Measurements from ENCODE around the gene MALT1. TPM values are rescaled to one million over a fixed set of nuclear protein-coding genes. Genes with fewer than 3 reads are reported as not detected.

Gene MALT1
- total RNA-seq, 4 donors from 2014 or later = 17.7 to 26.0 (median 19.3) TPM

DNA sequence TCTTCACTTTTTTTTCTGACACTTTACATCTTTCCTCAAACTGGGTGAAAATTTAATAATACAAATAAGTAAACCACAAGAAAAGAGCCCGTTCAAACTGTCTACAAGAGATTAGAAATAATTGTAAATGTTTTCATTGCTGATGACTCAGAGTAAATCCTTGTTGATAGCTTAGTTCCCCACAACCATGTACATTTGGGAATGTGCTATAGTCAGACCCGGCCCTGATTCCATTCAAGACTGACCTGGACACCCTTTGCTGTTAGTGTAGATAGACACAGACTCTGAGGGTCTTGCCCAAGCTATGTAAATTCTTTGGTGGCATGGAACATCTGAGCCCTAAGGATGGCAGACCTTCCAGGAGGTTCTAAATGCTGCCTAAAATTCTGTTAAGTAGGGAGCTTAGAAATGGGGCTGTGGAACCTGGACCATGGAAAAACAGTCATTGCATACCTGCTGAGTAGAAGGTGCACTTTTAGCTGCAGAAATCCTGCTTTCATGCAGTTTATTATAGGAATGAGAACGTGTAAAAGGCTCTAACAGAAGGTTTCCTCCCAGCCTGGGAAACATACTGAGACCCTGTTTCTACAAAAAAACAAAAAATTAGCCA, 3.7 kb downstream of the MALT1 start:
- H3K4me1 ChIP-seq = peaks cover 0 to 21% (median 10%) of the 10 kb centered on the region in 4 donors
- H3K27me3 ChIP-seq = no peaks in the 10 kb centered on the region
- DNase-seq (ENCODE audit: low spot score in 2 of 2) = no peak
- no peak overlapping the region for H3K4me3 ChIP-seq
- 70 to 73% methylated on average over 3 of the region's 3 CpGs for WGBS, 2 donors
- no peak overlapping the region for H3K27ac ChIP-seq
- TF ChIP-seq EP300 (IDR thresholded peaks at IDR 0.05) (no peak), POLR2A (IDR thresholded peaks at IDR 0.05) (no peak)
- TF ChIP-seq, protein P1, sequence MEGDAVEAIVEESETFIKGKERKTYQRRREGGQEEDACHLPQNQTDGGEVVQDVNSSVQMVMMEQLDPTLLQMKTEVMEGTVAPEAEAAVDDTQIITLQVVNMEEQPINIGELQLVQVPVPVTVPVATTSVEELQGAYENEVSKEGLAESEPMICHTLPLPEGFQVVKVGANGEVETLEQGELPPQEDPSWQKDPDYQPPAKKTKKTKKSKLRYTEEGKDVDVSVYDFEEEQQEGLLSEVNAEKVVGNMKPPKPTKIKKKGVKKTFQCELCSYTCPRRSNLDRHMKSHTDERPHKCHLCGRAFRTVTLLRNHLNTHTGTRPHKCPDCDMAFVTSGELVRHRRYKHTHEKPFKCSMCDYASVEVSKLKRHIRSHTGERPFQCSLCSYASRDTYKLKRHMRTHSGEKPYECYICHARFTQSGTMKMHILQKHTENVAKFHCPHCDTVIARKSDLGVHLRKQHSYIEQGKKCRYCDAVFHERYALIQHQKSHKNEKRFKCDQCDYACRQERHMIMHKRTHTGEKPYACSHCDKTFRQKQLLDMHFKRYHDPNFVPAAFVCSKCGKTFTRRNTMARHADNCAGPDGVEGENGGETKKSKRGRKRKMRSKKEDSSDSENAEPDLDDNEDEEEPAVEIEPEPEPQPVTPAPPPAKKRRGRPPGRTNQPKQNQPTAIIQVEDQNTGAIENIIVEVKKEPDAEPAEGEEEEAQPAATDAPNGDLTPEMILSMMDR (IDR thresholded peaks at IDR 0.05) = no peak
- no peaks in the 10 kb centered on the region for H3K36me3 ChIP-seq
- no peaks in the 10 kb centered on the region for H3K9me3 ChIP-seq

DNA sequence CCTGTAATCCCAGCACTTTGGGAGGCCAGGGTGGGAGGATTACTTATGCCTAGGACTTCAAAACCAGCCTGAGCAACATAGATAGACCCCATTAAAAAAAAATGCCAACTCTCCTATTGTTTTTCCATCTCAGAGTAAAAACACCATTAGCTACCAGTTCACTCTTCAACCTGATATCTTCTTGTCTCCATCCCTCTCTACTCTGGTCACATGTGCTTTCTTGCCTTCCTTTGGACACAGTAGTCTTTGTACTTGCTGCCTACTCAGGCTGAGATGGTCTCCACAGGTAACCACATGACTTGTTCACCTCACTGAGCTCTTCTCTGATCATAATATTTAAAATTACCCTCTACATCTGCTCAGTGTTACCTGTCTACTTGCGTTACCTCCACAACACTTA, 5.0 kb downstream of the MALT1 start:
- Histone ChIP-seq H3K27me3 (no peaks in the 10 kb centered on the region), H3K4me3 (no peak overlapping the region), H3K9me3 (no peaks in the 10 kb centered on the region), H3K36me3 (no peaks in the 10 kb centered on the region), H3K27ac (no peak overlapping the region), H3K4me1 (peaks cover 0 to 12% (median 4%) of the 10 kb centered on the region in 4 donors)
- 100% methylated on average over 1 of the region's 1 CpG for WGBS, 2 donors
- no peak for DNase-seq (ENCODE audit: low spot score in 2 of 2)
- TF ChIP-seq, protein P1 (IDR thresholded peaks at IDR 0.05) = no peak
- TF ChIP-seq POLR2A (IDR thresholded peaks at IDR 0.05) = no peak
- TF ChIP-seq EP300 (IDR thresholded peaks at IDR 0.05) = no peak

DNA sequence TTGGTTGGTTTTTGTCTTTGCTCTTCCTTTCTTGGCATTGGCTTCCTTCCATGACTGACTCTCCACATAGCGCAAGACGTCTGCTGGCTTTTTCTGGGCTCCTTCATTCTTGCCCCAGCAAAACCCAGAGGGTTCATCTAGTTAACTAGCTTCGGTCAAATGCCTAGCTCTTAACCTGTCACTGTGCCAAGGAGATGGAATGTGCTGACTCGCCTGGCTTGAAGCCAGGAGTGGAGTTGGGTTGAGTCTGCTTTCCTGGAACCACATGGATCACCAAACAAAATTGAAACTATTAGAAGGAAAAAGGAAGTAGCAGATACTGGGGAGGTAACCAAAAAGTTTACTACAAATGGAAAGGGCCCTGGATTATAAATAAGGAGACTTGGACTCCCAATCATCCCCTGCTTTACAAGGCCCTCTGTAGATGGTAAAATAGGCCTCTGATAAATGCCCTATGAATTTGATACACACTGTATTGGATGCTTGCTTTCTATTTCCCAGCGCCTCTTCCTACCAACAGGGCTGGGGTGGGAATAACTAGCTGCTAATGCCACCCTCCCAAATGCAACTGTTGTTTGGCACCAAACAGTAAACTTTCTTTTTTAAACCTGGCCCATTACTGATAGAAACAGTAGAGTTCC, 11.3 kb downstream of the MALT1 start:
- Histone ChIP-seq H3K9me3 (no peaks in the 10 kb centered on the region), H3K36me3 (peaks cover 0 to 27% (median 0%) of the 10 kb centered on the region in 3 donors), H3K4me3 (no peak overlapping the region), H3K27ac (no peak overlapping the region), H3K4me1 (peaks cover 0 to 6% (median 0%) of the 10 kb centered on the region in 4 donors), H3K27me3 (no peaks in the 10 kb centered on the region)
- peak in 1 of 2 donors; percentile 45 for DNase-seq (ENCODE audit: low spot score in 2 of 2)
- TF ChIP-seq POLR2A (IDR thresholded peaks at IDR 0.05) = no peak
- TF ChIP-seq, protein P1 (IDR thresholded peaks at IDR 0.05) = no peak
- TF ChIP-seq EP300 (IDR thresholded peaks at IDR 0.05) = peak in 1 of 2 donors; percentile 41
- WGBS, 2 donors = 50% methylated on average over 5 of the region's 5 CpGs

DNA sequence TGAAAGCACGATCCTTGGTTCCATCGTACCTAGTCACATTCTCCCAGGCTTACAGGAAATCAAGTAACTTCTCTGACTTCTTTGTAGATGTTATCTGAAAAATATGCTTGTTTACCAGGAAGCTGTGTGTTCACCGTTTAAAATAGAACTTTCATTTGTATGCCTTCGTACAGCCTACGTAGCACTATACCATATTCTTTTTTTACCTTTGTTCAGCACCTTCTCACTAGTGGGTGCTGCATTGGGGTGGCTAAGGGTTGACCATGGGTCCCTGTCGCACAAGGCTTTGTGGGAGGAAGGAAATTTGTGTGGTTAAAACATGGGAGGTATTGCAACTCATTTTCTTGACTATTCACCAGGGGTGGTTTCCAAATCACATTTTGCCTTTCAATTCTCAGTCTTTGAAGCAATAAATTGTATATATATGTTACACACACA, 16.6 kb downstream of the MALT1 start:
- WGBS, 2 donors = 79 to 83% methylated on average over 6 of the region's 6 CpGs

More for the DNA sequence above, 16.6 kb downstream of the MALT1 start:
- Histone ChIP-seq H3K4me3 (no peak overlapping the region), H3K27me3 (no peaks in the 10 kb centered on the region), H3K4me1 (no peaks in the 10 kb centered on the region), H3K27ac (peak overlapping the region in 1 of 4 donors; percentile 40), H3K9me3 (no peaks in the 10 kb centered on the region), H3K36me3 (peaks cover 0 to 25% (median 0%) of the 10 kb centered on the region in 3 donors)
- no peak for DNase-seq (ENCODE audit: low spot score in 2 of 2)
- TF ChIP-seq EP300 (IDR thresholded peaks at IDR 0.05) (no peak), POLR2A (IDR thresholded peaks at IDR 0.05) (no peak)
- TF ChIP-seq, protein P1 (IDR thresholded peaks at IDR 0.05) = no peak
